PC-9 (cell line): Measurements from ENCODE around the gene FGF12. TPM values are rescaled to one million over a fixed set of nuclear protein-coding genes. Genes with fewer than 3 reads are reported as not detected.
A peak's percentile ranks its signal among the peaks of the same experiment; 100 is the strongest.

Experiments used
- BruUV-seq: library from RNA; stranded (reverse); fragments of 400-500 nt; replicated peaks from 2 replicates; lab custom pipeline; 2021; lab: Mats Ljungman, UMichigan
- CTCF ChIA-PET: fragments of 300-600 bp; sonication (Branson Sonifier 250); formaldehyde crosslinking; loops from one replicate; lab custom pipeline; 2022; ENCODE audit warnings: antibody characterized with exemption; lab: Charles Lee
- POLR2A ChIA-PET: fragments of 300-600 bp; sonication (Branson Sonifier 250); formaldehyde crosslinking; loops from one replicate; lab custom pipeline; 2022; ENCODE audit warnings: antibody characterized with exemption; ENCODE audit not compliant: unreplicated experiment; lab: Charles Lee
- DNase-seq, 2 experiments: peaks; one replicate each; pipeline versions ENCODE4 v3.0.0 to v3.0.0-alpha.2; 2015 to 2022; ENCODE audit warnings: mixed read lengths in 1 of 2
- H2AFZ ChIP-seq: fragments of 200-600 bp; sonication (generic); 2 replicates; pipeline ENCODE4 v1.8.1; 2017; ENCODE audit warnings: antibody characterized with exemption
- H3F3A ChIP-seq: fragments of 200-600 bp; sonication (generic); 2 replicates; pipeline ENCODE4 v1.8.1; 2017; ENCODE audit warnings: antibody characterized with exemption, mild to moderate bottlenecking, low read depth; ENCODE audit not compliant: insufficient read depth
- H3K27ac ChIP-seq: fragments of 200-600 bp; sonication (generic); 2 replicates; pipeline ENCODE4 v1.6.1; 2016; ENCODE audit warnings: mixed run types
- H3K27me3 ChIP-seq: fragments of 200-600 bp; sonication (generic); 2 replicates; pipeline ENCODE4 v1.6.1; 2016; ENCODE audit warnings: low read depth, mixed run types; ENCODE audit not compliant: insufficient read depth
- H3K36me3 ChIP-seq: fragments of 200-600 bp; sonication (generic); 2 replicates; pipeline ENCODE4 v1.6.1; 2016; ENCODE audit warnings: low read depth, mixed run types
- H3K4me1 ChIP-seq: fragments of 200-600 bp; sonication (generic); replicated peaks from 2 replicates; pipeline ENCODE4 v1.6.1; 2016; ENCODE audit warnings: mixed run types; ENCODE audit not compliant: insufficient read depth
- H3K4me2 ChIP-seq: fragments of 200-600 bp; sonication (generic); 2 replicates; pipeline ENCODE4 v1.6.1; 2017; ENCODE audit warnings: mixed run types
- H3K4me3 ChIP-seq: fragments of 200-600 bp; sonication (generic); 2 replicates; pipeline ENCODE4 v1.6.1; 2016; ENCODE audit warnings: mixed run types
- H3K79me2 ChIP-seq: fragments of 200-600 bp; sonication (generic); 2 replicates; pipeline ENCODE4 v1.6.1; 2017; ENCODE audit warnings: low read depth, mixed run types
- H3K9me2 ChIP-seq: fragments of 200-600 bp; sonication (generic); 2 replicates; pipeline ENCODE4 v1.8.1; 2017; ENCODE audit warnings: mild to moderate bottlenecking; ENCODE audit not compliant: insufficient read depth
- H3K9me3 ChIP-seq: fragments of 200-600 bp; sonication (generic); 2 replicates; pipeline ENCODE4 v1.8.1; 2016; ENCODE audit warnings: low read depth; ENCODE audit not compliant: insufficient read depth
- H4K20me1 ChIP-seq: fragments of 200-600 bp; sonication (generic); 2 replicates; pipeline ENCODE4 v1.8.1; 2017; ENCODE audit not compliant: insufficient read depth
- CTCF ChIP-seq: fragments of 200-600 bp; sonication (generic); conservative IDR thresholded peaks from 2 replicates; pipeline ENCODE4 v1.6.1; 2017; ENCODE audit warnings: mixed run types, antibody characterized with exemption, mild to moderate bottlenecking, moderate library complexity
- EZH2 ChIP-seq: fragments of 200-600 bp; sonication (generic); IDR thresholded peaks from 2 replicates; pipeline ENCODE4 v1.8.0; 2017; ENCODE audit warnings: antibody characterized with exemption, low read depth
- intact Hi-C: fragments of 100-400 bp; cut with micrococcal nuclease; formaldehyde crosslinking; loops from one replicate; pipeline ENCODE4 v1.10.0; 2022; ENCODE audit not compliant: unreplicated experiment
- total RNA-seq: library from RNA; stranded (reverse); gene quantifications from 2 replicates; pipeline ENCODE4 v1.2.3, GENCODE V29; 2021

FGF12 gene
- total RNA-seq, 1 experiment from 2014 or later, result 10.9 TPM

- TF ChIP-seq CTCF, result no peak
- TF ChIP-seq EZH2, result no peak
- no peak for DNase-seq
- no peak overlapping the region for H2AFZ ChIP-seq
- no peaks in the 10 kb centered on the region for H4K20me1 ChIP-seq
- no peaks in the 10 kb centered on the region for H3K9me2 ChIP-seq
- H3F3A ChIP-seq, result no peaks in the 10 kb centered on the region
- BruUV-seq, result no TSS peak
- no peaks in the 10 kb centered on the region for H3K9me3 ChIP-seq
- CTCF ChIA-PET, result no interaction called here
- H3K4me1 ChIP-seq, result no peaks in the 10 kb centered on the region
- H3K4me3 ChIP-seq, result no peak overlapping the region
- no peaks in the 10 kb centered on the region for H3K27me3 ChIP-seq
- H3K36me3 ChIP-seq, result no peaks in the 10 kb centered on the region
- intact Hi-C loops, result no loop called here
- POLR2A ChIA-PET, result no interaction called here
- H3K79me2 ChIP-seq, result no peaks in the 10 kb centered on the region
- H3K4me2 ChIP-seq, result no peak overlapping the region
- H3K27ac ChIP-seq, result no peak overlapping the region
These were observed 151.3 kb downstream of the FGF12 start for GRCh38 chr3:192575879-192576506.

GRCh38 chr3:192573240-192573639 lies 154.1 kb downstream of the FGF12 start:
- no peaks in the 10 kb centered on the region for H3K9me2 ChIP-seq
- BruUV-seq, result no TSS peak
- no peak overlapping the region for H3K4me2 ChIP-seq
- POLR2A ChIA-PET, result no interaction called here
- no peaks in the 10 kb centered on the region for H3F3A ChIP-seq
- no peaks in the 10 kb centered on the region for H3K36me3 ChIP-seq
- no peaks in the 10 kb centered on the region for H3K79me2 ChIP-seq
- H3K9me3 ChIP-seq, result no peaks in the 10 kb centered on the region
- no peak overlapping the region for H3K4me3 ChIP-seq
- TF ChIP-seq CTCF (no peak), EZH2 (no peak)
- intact Hi-C loops, result no loop called here
- no peaks in the 10 kb centered on the region for H4K20me1 ChIP-seq
- no peaks in the 10 kb centered on the region for H3K27me3 ChIP-seq
- DNase-seq, result no peak
- CTCF ChIA-PET, result no interaction called here
- no peaks in the 10 kb centered on the region for H3K4me1 ChIP-seq
- no peak overlapping the region for H3K27ac ChIP-seq
- H2AFZ ChIP-seq, result no peak overlapping the region

GRCh38 chr3:192570821-192571791 lies 156.2 kb downstream of the FGF12 start:
- peak overlapping the region; percentile 55 for H2AFZ ChIP-seq
- H3K9me3 ChIP-seq, result no peaks in the 10 kb centered on the region
- no TSS peak for BruUV-seq
- no peaks in the 10 kb centered on the region for H3K79me2 ChIP-seq
- no peaks in the 10 kb centered on the region for H3K36me3 ChIP-seq
- peak in 1 of 2 experiments; percentile 49 for DNase-seq
- no peaks in the 10 kb centered on the region for H3K27me3 ChIP-seq
- no peak overlapping the region for H3K27ac ChIP-seq
- POLR2A ChIA-PET, result no interaction called here
- CTCF ChIA-PET, result no interaction called here
- no peaks in the 10 kb centered on the region for H4K20me1 ChIP-seq
- peaks cover 4% of the 10 kb centered on the region; the same call in 1 of the 2 replicates for H3K4me1 ChIP-seq
- intact Hi-C loops, result loop anchor here (1.0 kb wide), 1 partner anchor 26 kb away; no protein-coding TSS in a partner anchor
- TF ChIP-seq CTCF (no peak), EZH2 (no peak)
- H3K4me2 ChIP-seq, result peak overlapping the region; percentile 55
- no peaks in the 10 kb centered on the region for H3F3A ChIP-seq
- no peaks in the 10 kb centered on the region for H3K9me2 ChIP-seq
- H3K4me3 ChIP-seq, result peak overlapping the region; percentile 49; the same call in 1 of the 2 replicates
